HS-27A (cell line): ENCODE measurements around the gene OR8G5.

Experiments used
- DNase-seq: peaks from one replicate; pipeline ENCODE4 v3.0.0-alpha.2; 2012; ENCODE audit warnings: low read depth, missing footprints

Gene OR8G5

DNA sequence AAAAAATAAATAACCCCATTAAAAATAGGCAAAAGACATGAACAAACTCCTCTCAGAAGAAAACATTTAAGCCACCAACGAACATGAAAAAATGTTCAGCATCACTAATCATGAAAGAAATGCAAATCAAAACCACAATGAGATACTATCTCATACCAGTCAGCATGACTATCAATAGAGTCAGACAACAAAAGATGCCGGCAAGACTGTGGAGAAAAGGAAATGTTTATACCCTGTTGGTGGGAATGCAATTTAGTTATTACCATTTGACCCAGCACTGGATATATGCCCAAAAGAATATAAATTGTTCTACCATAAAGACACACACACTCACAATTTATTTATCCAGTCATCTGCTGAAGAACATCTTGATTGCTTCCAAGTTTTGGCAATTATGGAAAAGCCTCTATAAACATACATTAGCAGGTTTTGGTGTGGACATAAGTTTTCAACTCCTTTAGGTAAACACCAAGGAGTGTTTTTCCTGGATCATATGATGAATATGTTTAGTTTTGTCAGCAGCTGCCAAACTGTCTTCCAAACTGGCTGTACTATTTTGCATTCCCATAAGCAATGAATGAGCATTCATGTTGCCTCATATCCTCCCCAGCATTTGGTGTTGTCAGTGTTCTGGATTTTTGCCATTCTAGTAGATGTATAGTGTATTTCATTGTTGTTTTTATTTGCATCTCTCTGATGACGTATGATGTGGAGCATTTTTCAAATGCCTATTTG, 29.6 kb downstream of the OR8G5 start:
- peak; percentile 26 for DNase-seq

DNA sequence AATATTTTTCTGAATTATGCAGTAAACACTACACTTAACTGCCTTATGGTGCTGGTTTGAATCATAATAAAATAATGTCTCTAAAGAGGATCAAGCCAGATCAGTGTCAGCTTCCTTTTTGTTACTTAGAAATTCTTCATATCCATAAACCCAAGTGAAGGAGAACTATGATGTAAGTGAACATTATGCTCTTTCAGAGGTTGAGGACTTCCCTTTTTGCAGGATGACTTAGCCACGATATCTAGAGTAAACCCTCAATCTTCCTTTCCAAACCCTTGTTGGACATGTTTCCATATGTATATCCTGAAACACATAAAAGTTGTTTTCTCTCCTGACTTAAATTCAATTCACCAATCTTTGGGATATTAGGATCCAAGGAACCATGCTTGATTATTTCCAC, 38.5 kb downstream of the OR8G5 start:
- no peak for DNase-seq

DNA sequence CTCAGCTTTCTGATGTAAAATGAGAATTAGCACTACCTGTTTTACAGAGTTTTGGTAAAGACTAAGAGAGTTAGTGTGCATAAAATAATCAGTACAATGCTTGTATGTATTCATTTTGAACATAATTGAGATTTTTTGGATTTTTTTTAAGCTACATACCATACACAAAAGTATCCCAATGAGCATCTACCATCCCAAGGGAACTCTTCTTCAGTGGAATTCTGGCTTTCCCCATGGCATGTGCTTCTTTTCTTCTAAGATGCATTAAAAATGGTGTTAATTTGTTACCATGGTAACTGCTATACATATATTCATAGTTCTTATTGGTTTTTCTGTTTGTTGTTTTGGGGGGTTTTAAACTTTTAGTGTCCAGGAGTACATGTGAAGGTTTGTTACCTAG, 39.8 kb downstream of the OR8G5 start:
- no peak for DNase-seq

DNA sequence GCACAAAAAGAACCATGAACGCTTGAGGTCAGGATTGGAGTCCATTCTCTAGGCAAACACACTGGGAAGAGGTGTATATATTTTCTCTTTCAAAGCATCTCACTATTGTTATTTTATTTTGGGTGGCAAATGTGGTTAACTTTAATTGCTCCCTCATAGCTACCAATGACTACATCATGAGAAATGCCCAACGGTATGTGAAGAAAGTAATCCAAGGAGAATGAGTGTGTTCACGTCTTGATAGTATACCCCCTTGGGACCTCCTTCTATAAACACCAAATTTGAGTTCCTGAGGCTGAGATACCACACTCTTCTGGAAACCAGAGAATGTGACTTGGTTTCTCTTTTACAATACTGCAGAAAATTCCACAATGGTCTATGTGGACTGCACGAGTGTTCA, 41.7 kb downstream of the OR8G5 start:
- no peak for DNase-seq

DNA sequence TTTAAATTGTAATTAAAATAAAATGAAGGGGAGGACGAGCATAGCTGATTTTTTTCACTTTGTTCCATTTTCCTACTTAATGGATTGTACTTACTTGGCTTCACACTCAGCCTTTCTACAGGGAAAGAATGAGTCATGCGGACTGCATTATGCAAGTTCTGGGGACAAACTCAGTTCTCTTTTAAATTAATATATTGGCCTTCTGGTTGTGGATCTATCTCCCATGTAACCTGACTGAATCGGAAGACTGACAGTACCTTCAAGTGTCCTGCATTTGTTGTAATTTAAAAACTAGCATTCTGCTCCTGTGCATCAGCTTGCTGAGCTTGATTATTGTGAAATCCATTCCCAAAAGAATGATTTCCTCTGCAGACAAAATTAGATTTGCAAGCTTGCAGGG, 45.4 kb downstream of the OR8G5 start:
- no peak for DNase-seq

DNA sequence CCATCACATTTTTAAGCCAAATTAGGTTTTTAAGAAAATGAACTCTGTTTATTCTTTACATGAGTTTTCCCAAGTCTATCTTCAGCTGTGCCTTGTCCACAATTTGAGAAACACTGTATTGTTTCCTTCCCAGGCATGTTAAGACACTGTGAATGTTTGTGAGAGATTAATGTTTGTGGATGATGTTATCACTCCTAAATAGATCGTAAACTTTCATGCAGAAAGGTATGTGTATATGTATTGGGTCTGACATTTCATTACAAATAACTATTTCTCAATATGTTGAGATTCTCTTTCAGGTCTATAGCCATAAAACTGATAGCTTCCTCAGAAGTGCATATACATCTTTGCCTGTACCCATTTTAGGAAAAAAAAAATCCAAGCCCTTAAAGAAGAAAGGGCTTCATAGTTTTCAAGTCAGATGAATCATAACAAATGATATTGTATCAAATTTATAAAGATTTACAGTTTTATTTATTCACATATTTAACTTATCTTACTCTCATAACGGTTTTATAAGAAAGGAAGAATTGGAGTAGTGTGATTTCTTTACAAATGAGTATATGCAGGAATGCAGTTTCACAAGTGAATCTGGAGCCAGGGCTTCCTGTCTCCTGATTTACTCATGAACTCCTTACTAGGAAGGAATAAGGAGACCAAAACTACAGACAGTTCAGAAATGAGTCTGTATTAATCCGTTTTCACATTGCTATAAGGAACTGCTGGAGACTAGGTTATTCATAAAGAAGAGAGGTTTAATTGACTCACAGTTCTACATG, 46.4 kb downstream of the OR8G5 start:
- no peak for DNase-seq

DNA sequence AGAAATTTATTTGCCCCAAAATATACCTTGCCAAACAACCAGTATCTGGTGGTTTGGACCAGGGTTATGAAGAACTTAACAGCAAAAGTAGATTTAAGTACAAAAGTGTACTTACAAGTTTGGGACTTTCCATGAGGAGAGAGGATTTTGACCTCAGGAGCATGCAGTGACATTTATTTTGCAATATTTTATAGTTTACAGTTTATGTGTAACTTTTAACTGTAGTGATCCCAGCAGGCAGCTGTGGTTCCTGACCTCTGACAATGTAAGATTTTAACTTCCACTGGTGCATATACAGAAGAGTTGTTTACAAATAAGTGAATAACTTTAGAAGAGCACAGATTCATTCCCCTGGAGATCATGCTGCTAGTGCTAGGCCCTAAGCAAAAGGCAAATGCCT, 50.9 kb downstream of the OR8G5 start:
- no peak for DNase-seq

DNA sequence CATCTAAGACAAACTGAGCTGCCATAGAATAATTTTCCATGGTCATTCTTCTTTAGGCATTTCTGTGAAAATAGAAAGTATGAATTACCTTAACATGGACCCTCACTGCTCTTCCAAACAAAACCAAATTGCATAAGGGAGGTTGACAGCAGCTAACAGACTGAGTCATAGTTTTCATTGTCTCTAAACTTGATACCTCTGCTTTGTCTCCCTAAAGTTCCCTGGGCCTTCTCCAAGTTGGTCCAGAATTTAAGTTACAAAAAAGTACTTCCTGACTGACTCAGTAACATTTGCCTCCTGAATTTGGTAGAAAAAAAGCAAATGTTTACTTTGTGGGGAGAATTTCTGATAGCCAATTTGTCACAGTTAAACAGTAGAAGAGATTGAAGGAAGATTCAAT, 54.5 kb downstream of the OR8G5 start:
- DNase-seq: no peak

DNA sequence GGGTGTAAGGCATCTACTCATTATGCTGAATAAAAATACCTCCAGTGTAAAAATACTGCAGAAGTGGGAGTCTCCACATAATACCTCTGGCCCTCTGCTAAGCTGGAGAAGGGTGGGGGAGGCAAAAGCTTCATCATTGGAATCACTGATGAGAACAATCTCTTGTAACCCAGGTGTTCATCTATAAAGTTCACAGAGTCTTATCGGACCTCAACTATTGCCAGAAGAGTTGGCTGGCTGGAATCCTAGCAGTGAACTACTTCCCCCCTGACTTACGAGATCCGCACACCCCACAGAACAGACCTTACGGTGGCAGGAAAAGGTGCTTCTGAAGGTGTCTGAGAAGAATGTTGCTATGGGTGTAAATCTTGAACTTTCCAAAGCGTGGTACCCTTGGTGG, 55.1 kb downstream of the OR8G5 start:
- DNase-seq: no peak

DNA sequence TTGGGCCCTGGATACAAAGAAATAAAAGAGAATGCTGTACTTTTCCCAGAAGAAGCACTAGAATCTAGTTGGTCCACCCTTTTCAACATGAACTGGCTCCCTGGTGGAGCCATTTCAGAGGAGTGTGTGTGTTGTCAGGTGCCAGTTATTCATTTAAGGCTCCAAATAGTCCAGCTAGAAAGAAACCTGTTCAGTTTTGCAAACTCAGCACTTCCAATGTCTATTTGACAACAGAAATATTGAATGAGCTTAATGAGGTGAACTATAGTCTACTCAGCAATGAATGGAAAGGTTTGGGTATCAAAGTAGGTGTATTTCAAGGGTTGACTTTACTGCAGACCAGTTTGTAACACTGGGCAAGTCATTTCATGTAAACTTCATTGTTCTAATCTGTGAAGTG, 55.5 kb downstream of the OR8G5 start:
- DNase-seq: no peak

DNA sequence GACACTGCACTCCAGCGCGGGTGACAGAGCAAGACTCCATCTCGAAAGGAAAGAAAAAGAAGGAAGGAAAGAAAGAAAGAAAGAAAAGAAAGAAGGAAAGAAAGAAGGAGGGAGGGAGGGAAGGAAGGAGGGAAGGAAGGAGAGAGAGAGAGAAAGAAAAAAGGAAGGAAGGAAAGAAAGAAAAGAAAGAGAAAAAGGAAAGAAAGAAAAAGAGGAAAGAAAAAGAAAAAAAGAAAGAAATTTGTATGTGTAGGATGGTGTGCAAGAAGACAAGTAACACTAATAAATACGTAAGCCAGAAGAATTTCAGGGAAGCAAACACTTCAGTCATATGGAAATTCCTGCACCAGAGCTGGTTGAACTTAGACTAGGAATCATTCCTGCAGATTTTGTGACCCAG, 57.0 kb downstream of the OR8G5 start:
- no peak for DNase-seq

DNA sequence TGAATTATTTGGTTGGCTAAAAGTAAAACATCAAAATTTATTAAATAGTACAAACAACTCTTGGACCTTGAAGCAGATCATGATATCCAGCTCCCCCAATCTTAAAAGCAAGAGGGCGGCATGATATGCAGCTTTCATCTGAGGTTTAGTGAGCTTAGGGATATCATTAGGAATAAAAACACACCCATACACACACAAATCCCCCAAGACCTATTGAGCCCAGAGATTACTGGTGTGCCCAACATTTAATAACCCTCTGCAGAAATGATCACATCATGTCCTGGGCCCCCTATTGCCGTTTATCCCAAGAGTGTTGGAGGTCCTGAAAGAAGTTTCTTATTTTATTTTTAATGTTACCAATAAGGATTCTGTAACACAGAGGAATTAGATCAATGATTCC, 57.7 kb downstream of the OR8G5 start, which contains the start of gene OR8D1:
OR8D1 (minus strand) TSS at position 101 of the 400 bp plus-strand sequence. CDS start 3,183 bp downstream, outside the sequence.
- no peak for DNase-seq

DNA sequence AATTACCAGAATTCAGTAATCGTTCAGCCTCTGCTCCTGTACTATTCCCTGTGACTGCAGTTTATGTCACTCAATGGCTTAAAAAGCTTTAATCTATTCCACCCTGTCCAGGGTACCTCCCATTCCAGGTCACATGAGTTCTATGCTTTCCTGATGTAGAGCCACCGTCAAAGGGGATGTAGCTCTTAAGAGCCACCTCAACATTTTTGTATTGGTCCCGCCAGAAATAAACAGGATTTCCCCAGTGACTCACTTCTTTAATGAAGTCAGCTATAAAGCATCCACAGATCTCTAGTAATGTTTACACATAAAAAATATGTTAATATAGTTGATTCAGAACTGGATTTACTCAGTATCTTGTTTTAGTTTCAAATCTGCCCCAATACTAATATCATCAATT, 58.9 kb downstream of the OR8G5 start:
- no peak for DNase-seq
